ENCODE data around the gene OR4D6.

The OR4D6 gene

GRCh38 chr11:59463190-59463641 lies 6.5 kb downstream of the OR4D6 start:
- TF ChIP-seq, protein P1, sequence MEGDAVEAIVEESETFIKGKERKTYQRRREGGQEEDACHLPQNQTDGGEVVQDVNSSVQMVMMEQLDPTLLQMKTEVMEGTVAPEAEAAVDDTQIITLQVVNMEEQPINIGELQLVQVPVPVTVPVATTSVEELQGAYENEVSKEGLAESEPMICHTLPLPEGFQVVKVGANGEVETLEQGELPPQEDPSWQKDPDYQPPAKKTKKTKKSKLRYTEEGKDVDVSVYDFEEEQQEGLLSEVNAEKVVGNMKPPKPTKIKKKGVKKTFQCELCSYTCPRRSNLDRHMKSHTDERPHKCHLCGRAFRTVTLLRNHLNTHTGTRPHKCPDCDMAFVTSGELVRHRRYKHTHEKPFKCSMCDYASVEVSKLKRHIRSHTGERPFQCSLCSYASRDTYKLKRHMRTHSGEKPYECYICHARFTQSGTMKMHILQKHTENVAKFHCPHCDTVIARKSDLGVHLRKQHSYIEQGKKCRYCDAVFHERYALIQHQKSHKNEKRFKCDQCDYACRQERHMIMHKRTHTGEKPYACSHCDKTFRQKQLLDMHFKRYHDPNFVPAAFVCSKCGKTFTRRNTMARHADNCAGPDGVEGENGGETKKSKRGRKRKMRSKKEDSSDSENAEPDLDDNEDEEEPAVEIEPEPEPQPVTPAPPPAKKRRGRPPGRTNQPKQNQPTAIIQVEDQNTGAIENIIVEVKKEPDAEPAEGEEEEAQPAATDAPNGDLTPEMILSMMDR (IDR thresholded peaks at IDR 0.05) = no peak

DNA sequence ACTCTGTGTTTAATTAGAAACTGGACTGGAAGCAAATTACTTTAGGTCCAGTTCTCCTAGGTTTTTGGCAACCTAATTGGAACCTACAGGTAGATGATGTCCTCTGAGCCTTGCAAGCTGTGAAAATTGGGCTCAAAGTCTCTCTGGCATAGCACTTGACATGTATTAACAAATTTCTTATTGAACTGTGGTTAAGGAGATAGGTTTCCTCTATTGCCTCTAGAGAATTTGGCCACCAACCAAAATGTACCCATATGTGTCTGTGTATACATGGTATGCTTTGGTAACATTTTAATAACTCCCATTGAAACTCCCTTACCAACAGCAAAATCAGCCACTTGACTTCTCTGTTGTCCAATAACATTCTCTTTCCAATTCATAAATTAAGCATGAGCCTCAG lies 16.3 kb downstream of the OR4D6 start, which contains the start of gene OR4D10:
TSS of gene OR4D10 (plus strand) at position 301 of the 400 bp plus-strand sequence. CDS start 4,115 bp downstream, outside the sequence.
- TF ChIP-seq, protein P1 (IDR thresholded peaks at IDR 0.05) = no peak

- TF ChIP-seq, protein P1 (IDR thresholded peaks at IDR 0.05) = no peak
Observed at GRCh38 chr11:59475176-59475575, 18.4 kb downstream of the OR4D6 start.

DNA sequence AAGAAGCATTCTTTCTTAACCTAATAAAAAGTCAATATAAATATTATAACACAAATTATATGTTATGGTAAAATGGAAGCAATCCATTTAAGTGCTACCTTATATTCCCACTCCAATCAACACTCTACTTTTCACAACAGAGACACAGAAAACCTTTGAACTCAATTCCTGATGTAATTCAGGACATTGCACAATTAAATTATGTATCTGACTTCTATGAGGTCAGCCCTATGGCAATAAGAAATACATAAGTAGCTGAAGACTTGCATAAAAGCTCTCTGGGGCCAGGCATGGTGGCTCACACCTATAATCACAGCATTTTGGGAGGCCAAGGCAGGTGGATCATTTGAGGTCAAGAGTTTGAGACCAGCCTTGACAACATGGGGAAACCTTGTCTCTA lies 23.1 kb downstream of the OR4D6 start:
- TF ChIP-seq, protein P1 (IDR thresholded peaks at IDR 0.05) = no peak

DNA sequence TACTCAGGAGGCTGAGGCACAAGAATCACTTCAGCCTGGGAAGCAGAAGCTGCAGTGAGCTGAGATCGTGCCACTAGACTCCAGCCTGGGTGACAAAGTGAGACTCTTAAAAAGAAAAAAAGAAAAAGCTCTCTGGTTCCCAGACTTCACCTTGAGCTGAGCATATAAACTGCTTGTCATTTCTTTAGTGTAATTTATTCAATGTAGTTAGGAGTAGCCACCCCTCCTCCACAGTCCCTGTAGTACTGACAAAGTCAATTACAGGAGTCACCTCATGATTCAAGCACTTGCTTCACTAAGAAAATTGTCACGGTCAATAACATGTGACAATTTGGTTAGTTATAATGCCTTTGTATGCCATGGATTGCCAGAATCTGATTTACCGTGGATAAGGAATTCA lies 23.6 kb downstream of the OR4D6 start:
- TF ChIP-seq, protein P1 (IDR thresholded peaks at IDR 0.05) = no peak

- TF ChIP-seq, protein P1 (IDR thresholded peaks at IDR 0.05) = no peak
Observed at GRCh38 chr11:59501931-59502330, 45.2 kb downstream of the OR4D6 start.

- TF ChIP-seq, protein P1 (IDR thresholded peaks at IDR 0.05) = no peak
Observed at GRCh38 chr11:59503276-59503675, 46.5 kb downstream of the OR4D6 start, which contains the start of gene OR4D11. Gene OR4D11, plus strand, starts transcription at chr11:59503576. Its CDS starts 0 bp downstream, at chr11:59503576.
